ENCODE results near the gene RASSF5. TPM values are rescaled to one million over a fixed set of nuclear protein-coding genes. Genes with fewer than 3 reads are reported as not detected.
A peak's percentile ranks its signal among the peaks of the same experiment; 100 is the strongest.

The RASSF5 gene
- total and polyA plus RNA-seq, 12 donors, result 0.90 to 26.0 (median 6.4) TPM

GRCh38 chr1:206501881-206502280 is 5.5 kb upstream of the RASSF5 start:
- intact Hi-C loops (cut with DNase I), result no loop called here
- Histone ChIP-seq H3K27me3 (peaks cover 0 to 18% (median under 1%) of the 10 kb centered on the region in 7 donors), H3K4me1 (peaks cover 0 to 55% (median 31%) of the 10 kb centered on the region in 9 donors), H3K4me3 (no peak overlapping the region), H3K36me3 (peaks cover 0 to 12% (median 0%) of the 10 kb centered on the region in 9 donors), H3K27ac (peak overlapping the region in 1 of 10 donors; percentile 41), H3K9me3 (no peaks in the 10 kb centered on the region)
- no peak for TF ChIP-seq CTCF (IDR thresholded peaks at IDR 0.05)
- WGBS, 2 donors, result 88 to 92% methylated on average over 5 of the region's 5 CpGs
- no peak for DNase-seq
- ATAC-seq, result no peak

GRCh38 chr1:206502403-206502802 is 4.9 kb upstream of the RASSF5 start:
- peaks cover 0 to 12% (median 0%) of the 10 kb centered on the region in 9 donors for H3K36me3 ChIP-seq
- 94 to 100% methylated on average over 2 of the region's 2 CpGs for WGBS, 2 donors
- peaks cover 0 to 57% (median 36%) of the 10 kb centered on the region in 9 donors for H3K4me1 ChIP-seq
- TF ChIP-seq CTCF (IDR thresholded peaks at IDR 0.05), result no peak
- ATAC-seq, result no peak
- H3K4me3 ChIP-seq, result no peak overlapping the region
- H3K9me3 ChIP-seq, result no peaks in the 10 kb centered on the region
- no peak overlapping the region for H3K27ac ChIP-seq
- intact Hi-C loops (cut with DNase I), result no loop called here
- DNase-seq, result no peak
- peaks cover 0 to 23% (median 5%) of the 10 kb centered on the region in 7 donors for H3K27me3 ChIP-seq

GRCh38 chr1:206502812-206503211 is 4.5 kb upstream of the RASSF5 start:
- WGBS, 2 donors, result 92 to 95% methylated on average over 1 of the region's 1 CpG
- TF ChIP-seq CTCF (IDR thresholded peaks at IDR 0.05), result no peak
- Histone ChIP-seq H3K36me3 (peaks cover 0 to 12% (median 0%) of the 10 kb centered on the region in 9 donors), H3K27me3 (peaks cover 0 to 27% (median 8%) of the 10 kb centered on the region in 7 donors), H3K27ac (no peak overlapping the region), H3K4me1 (peaks cover 0 to 62% (median 40%) of the 10 kb centered on the region in 9 donors), H3K9me3 (no peaks in the 10 kb centered on the region), H3K4me3 (no peak overlapping the region)
- intact Hi-C loops (cut with DNase I), result no loop called here
- ATAC-seq, result no peak
- no peak for DNase-seq

- peaks cover 0 to 2% (median 0%) of the 10 kb centered on the region in 9 donors for H3K36me3 ChIP-seq
- ATAC-seq (peak; percentile 23 to 76 (median 54)), DNase-seq (peak in 1 of 2 donors; percentile 64)
- H3K9me3 ChIP-seq, result no peaks in the 10 kb centered on the region
- WGBS, 2 donors, result 48 to 59% methylated on average over 8 of the region's 8 CpGs
- TF ChIP-seq CTCF (IDR thresholded peaks at IDR 0.05), result no peak
- peak overlapping the region in 5 of 10 donors; percentile 35 to 67 (median 52) for H3K27ac ChIP-seq
- H3K4me3 ChIP-seq, result no peak overlapping the region
- intact Hi-C loops (cut with DNase I), result no loop called here
- peaks cover 0 to 71% (median 50%) of the 10 kb centered on the region in 9 donors for H3K4me1 ChIP-seq
- H3K27me3 ChIP-seq, result peaks cover 0 to 37% (median 12%) of the 10 kb centered on the region in 7 donors
Measured at GRCh38 chr1:206503591-206504362, 3.6 kb upstream of the RASSF5 start.

Data from heart right ventricle (tissue), 16 donors.